Testis (tissue), 3 donors: ENCODE measurements around the gene TCIRG1. TPM values are rescaled to one million over a fixed set of nuclear protein-coding genes. Genes with fewer than 3 reads are reported as not detected.

Experiments used
- DNase-seq: peaks from one replicate; pipeline ENCODE4 v3.0.0-alpha.2; 2019
- H3K27ac ChIP-seq, 2 donors: fragments of 200-600 bp; sonication (generic); one replicate each; pipeline ENCODE4 v1.5.1; 2019
- H3K27me3 ChIP-seq: fragments of 200-600 bp; sonication (generic); one replicate; pipeline ENCODE4 v1.5.1; 2019
- H3K36me3 ChIP-seq: fragments of 200-600 bp; sonication (generic); one replicate; pipeline ENCODE4 v1.5.1; 2017; ENCODE audit warnings: low read depth; ENCODE audit errors: missing control alignments
- H3K4me1 ChIP-seq: fragments of 200-600 bp; sonication (generic); one replicate; pipeline ENCODE4 v1.5.1; 2019
- H3K4me3 ChIP-seq, 2 donors: fragments of 200-600 bp; sonication (generic); one replicate each; pipeline ENCODE4 v1.5.1; 2017 to 2019
- H3K9me3 ChIP-seq: fragments of 200-600 bp; sonication (generic); one replicate; pipeline ENCODE4 v1.5.1; 2017
- POLR2A ChIP-seq: fragments of 450-650 bp; IDR thresholded peaks from one replicate; pipeline ENCODE4 v1.6.1; 2017; ENCODE audit warnings: antibody characterized with exemption, mild to moderate bottlenecking, moderate library complexity
- WGBS, 2 donors: methylation state at CpG; one replicate each; pipeline ENCODE4 v1.1.5; 2018; 5-methylcytosine and 5-hydroxymethylcytosine counted together
- intact Hi-C: fragments of 100-400 bp; cut with DNase I; formaldehyde crosslinking; loops from one replicate; pipeline ENCODE4 v1.15.1; 2023; ENCODE audit warnings: low total_unique reads
- polyA plus RNA-seq: library from polyadenylated mRNA; stranded (reverse); fragments of 350-450 nt; fragmentation: Illumina TruSeq; extraction: RNeasy Lipid Tissue Mini Kit (QIAGEN cat#74804); gene quantifications from one replicate; pipeline ENCODE4 v1.2.3, GENCODE V29; 2014; ENCODE audit warnings: low read depth, low replicate concordance; ENCODE audit not compliant: insufficient read depth
- total RNA-seq, 2 donors: library from RNA; depleted of rRNA; stranded (reverse); fragments of >200 nt; gene quantifications; one replicate each; pipeline ENCODE4 v1.2.3, GENCODE V29; 2016
- TF ChIP-seq, protein P1 (sequence below), 3 experiments: fragments of 450-650 bp in 2 of 3; fragments of 200-600 bp in 1 of 3; sonication (generic) in 1 of 3; IDR thresholded peaks; one replicate each; pipeline ENCODE4 v1.5.1; 2016 to 2019; ENCODE audit warnings: antibody characterized with exemption in 3 of 3, mild to moderate bottlenecking in 2 of 3, moderate library complexity in 1 of 3

TCIRG1 gene
- total and polyA plus RNA-seq, 3 donors from 2014 or later, result 22.2 to 53.6 (median 52.8) TPM

DNA sequence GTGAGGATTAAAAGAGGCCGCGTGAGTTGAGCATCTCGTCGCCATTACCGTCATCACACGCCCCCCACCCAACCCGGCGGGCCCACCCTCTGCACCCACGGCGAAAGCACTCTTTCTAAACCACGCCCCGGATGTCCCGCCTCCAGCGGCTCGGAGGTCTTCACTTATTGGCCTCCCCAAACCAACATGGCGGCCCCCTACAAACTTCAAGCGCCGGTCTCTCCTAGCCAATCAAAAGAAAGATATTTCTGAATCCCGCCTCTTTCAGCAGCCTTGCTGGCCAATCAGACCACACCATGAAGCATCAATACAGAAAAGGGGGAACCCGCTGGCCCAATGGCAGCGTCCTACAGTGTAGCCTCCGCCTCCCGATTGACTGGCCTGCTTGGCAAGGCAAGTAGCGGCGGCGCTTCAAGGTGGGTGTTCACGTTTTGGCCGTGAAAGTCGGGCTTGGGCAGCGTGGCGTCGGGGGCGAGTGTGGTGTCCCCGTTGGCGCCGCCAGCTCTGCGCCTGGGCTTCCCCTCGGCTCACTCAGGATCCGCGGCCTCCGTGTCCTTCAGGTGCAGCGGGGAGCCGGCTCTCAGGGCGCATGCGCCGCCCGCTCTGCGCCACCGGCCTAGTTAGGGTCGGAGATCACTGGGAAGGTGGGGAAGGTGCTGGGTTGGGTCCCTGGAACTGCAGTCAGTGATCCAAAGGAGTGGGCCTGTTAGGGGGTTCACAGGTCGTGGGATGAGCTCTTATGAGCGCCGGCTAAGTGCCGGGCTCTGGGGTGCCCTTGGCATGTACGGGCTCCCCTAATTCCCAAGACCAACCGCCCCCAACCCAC lies 8.3 kb upstream of the TCIRG1 start, which contains the start of gene NDUFS8:
Gene NDUFS8, plus strand, starts transcription at position 364 of the 826 bp plus-strand sequence. CDS start 1,471 bp downstream, outside the sequence.
- intact Hi-C loops, result no loop called here

DNA sequence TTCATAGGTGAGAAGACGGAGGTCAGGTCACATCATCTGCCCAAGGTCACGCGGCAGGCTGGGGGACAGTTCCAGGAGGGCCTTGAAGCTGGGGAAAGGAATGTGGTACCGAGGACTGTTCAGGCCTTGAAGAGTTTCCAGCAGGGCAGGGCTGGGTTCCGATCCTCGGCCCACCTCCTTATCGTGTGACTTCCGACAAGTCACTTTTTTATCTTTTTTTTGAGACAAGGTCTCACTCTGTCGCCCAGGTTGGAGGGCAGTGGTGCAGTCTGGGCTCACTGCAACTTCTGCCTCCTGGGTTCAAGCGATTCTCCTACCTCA lies 7.7 kb upstream of the TCIRG1 start:
- peak overlapping the region; percentile 72 to 79 for H3K27ac ChIP-seq
- TF ChIP-seq, protein P1, sequence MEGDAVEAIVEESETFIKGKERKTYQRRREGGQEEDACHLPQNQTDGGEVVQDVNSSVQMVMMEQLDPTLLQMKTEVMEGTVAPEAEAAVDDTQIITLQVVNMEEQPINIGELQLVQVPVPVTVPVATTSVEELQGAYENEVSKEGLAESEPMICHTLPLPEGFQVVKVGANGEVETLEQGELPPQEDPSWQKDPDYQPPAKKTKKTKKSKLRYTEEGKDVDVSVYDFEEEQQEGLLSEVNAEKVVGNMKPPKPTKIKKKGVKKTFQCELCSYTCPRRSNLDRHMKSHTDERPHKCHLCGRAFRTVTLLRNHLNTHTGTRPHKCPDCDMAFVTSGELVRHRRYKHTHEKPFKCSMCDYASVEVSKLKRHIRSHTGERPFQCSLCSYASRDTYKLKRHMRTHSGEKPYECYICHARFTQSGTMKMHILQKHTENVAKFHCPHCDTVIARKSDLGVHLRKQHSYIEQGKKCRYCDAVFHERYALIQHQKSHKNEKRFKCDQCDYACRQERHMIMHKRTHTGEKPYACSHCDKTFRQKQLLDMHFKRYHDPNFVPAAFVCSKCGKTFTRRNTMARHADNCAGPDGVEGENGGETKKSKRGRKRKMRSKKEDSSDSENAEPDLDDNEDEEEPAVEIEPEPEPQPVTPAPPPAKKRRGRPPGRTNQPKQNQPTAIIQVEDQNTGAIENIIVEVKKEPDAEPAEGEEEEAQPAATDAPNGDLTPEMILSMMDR (IDR thresholded peaks at IDR 0.05), result no peak
- TF ChIP-seq POLR2A, result no peak
- no peaks in the 10 kb centered on the region for H3K36me3 ChIP-seq
- intact Hi-C loops, result no loop called here
- no peaks in the 10 kb centered on the region for H3K9me3 ChIP-seq
- H3K4me3 ChIP-seq, result peak overlapping the region; percentile 72 to 80
- WGBS, 2 donors, result 8% methylated on average over 10 of the region's 10 CpGs
- no peaks in the 10 kb centered on the region for H3K27me3 ChIP-seq
- peaks cover 14% of the 10 kb centered on the region for H3K4me1 ChIP-seq
- no peak for DNase-seq

More for the DNA sequence above, 8.3 kb upstream of the TCIRG1 start, which contains the start of gene NDUFS8:
- H3K9me3 ChIP-seq, result no peaks in the 10 kb centered on the region
- no peaks in the 10 kb centered on the region for H3K27me3 ChIP-seq
- peaks cover 14% of the 10 kb centered on the region for H3K4me1 ChIP-seq
- WGBS, 2 donors, result 0 to 1% methylated on average over 22 to 55 of the region's 56 CpGs
- H3K27ac ChIP-seq, result peak within 1 kb of the TSS; percentile 72 to 79
- no peaks in the 10 kb centered on the region for H3K36me3 ChIP-seq
- DNase-seq, result peak; percentile 99
- TF ChIP-seq, protein P1 (IDR thresholded peaks at IDR 0.05), result no peak
- TF ChIP-seq POLR2A, result no peak
- peak within 1 kb of the TSS; percentile 72 to 80 for H3K4me3 ChIP-seq

DNA sequence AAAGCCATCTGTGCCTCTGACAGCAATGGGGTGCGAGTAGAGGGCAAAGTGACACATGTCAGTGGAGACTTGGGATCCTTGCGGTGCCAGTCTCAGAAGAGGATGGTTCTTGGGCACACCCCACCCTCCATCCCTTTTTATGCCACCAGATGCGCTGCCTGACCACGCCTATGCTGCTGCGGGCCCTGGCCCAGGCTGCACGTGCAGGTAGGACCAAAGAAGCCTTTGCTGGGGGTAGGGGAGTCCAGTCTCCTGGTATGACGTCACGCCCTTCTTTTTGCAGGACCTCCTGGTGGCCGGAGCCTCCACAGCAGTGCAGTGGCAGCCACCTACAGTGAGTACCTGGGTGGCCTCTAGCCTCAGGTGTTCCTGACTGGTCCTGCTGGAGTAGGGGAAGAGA lies 6.8 kb upstream of the TCIRG1 start:
- Histone ChIP-seq H3K27me3 (no peaks in the 10 kb centered on the region), H3K36me3 (no peaks in the 10 kb centered on the region), H3K4me3 (no peak overlapping the region), H3K27ac (no peak overlapping the region), H3K4me1 (peaks cover 18% of the 10 kb centered on the region), H3K9me3 (no peaks in the 10 kb centered on the region)
- WGBS, 2 donors, result 74% methylated on average over 7 to 9 of the region's 9 CpGs
- DNase-seq, result no peak
- intact Hi-C loops, result no loop called here
- TF ChIP-seq, protein P1 (IDR thresholded peaks at IDR 0.05), result no peak
- TF ChIP-seq POLR2A, result no peak

DNA sequence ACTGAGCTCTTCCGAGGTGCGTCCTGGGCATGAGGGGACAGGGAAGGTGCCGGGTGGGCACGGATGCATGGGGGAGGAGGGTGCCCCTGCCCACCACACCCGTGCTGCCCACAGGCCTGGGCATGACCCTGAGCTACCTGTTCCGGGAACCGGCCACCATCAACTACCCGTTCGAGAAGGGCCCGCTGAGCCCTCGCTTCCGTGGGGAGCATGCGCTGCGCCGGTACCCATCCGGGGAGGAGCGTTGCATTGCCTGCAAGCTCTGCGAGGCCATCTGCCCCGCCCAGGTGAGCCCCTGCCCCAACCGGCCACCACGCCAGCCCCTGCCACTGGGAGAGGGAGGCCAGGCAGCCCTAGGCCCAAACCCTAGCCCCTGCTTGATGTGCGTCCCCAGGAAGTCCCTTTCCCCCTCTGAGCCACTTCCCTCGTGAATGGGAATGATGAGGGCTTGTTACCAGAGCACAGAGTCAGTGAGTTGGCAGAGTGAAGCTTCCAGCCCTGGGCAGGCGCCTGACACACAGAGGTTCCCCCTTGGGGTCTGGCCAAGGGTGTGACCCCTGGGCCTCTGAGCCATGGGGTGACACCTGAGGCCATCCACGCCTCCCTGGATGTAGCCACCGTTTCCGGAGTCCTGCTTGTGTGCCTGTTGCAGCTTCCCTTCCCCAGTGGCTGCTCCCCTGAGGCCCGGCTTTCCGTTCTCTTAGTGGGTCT lies 5.7 kb upstream of the TCIRG1 start:
- intact Hi-C loops, result no loop called here
- DNase-seq, result no peak
- H3K4me3 ChIP-seq, result no peak overlapping the region
- WGBS, 2 donors, result 91 to 92% methylated on average over 11 to 29 of the region's 29 CpGs
- no peak for TF ChIP-seq POLR2A
- TF ChIP-seq, protein P1 (IDR thresholded peaks at IDR 0.05), result no peak
- no peaks in the 10 kb centered on the region for H3K36me3 ChIP-seq
- H3K4me1 ChIP-seq, result peaks cover 23% of the 10 kb centered on the region
- no peaks in the 10 kb centered on the region for H3K9me3 ChIP-seq
- no peaks in the 10 kb centered on the region for H3K27me3 ChIP-seq
- H3K27ac ChIP-seq, result no peak overlapping the region
